HepG2 (cell line): ENCODE measurements around the gene SKIC2.

Source experiments
- EP300 ChIP-seq, 3 experiments: sonication (generic) in 1 of 3; formaldehyde crosslinking in 1 of 3; IDR thresholded peaks; 2 replicates each; pipeline versions ENCODE4 v1.5.1 to v1.6.1; 2011 to 2020; ENCODE audit warnings: low read depth in 2 of 3, low read length in 2 of 3, borderline replicate concordance in 1 of 3, improper control_type of control experiment in 1 of 3, mild to moderate bottlenecking in 1 of 3, missing genetic modification reagents in 1 of 3, moderate library complexity in 1 of 3
- GABPA ChIP-seq, 2 experiments: IDR thresholded peaks; 2 replicates each; pipeline ENCODE4 v1.6.1; 2011 to 2016; ENCODE audit warnings: low read depth in 2 of 2, low read length in 1 of 2, missing biosample characterization in 1 of 2, missing genetic modification characterization in 1 of 2
- MIER3 ChIP-seq: IDR thresholded peaks from 2 replicates; pipeline ENCODE4 v1.6.1; 2016; ENCODE audit warnings: missing compliant biosample characterization, borderline replicate concordance
- SIN3A ChIP-seq: IDR thresholded peaks from 2 replicates; pipeline ENCODE4 v1.6.1; 2011; ENCODE audit warnings: low read depth, mild to moderate bottlenecking, control low read depth, low read length, borderline replicate concordance
- SNAI1 ChIP-seq: sonication (generic); formaldehyde crosslinking; IDR thresholded peaks from 2 replicates; pipeline ENCODE4 v1.5.0; 2020; ENCODE audit warnings: mild to moderate bottlenecking, missing genetic modification reagents, borderline replicate concordance
- TP53 ChIP-seq: sonication (generic); formaldehyde crosslinking; conservative IDR thresholded peaks from 2 replicates; pipeline ENCODE4 v1.4.0; 2020; ENCODE audit warnings: missing genetic modification reagents
- ZBTB21 ChIP-seq: sonication (generic); formaldehyde crosslinking; IDR thresholded peaks from 2 replicates; pipeline ENCODE4 v1.4.0; 2020; ENCODE audit warnings: missing genetic modification reagents
- ZFP1 ChIP-seq: IDR thresholded peaks from 2 replicates; pipeline ENCODE4 v1.6.1; 2016
- ZNF18 ChIP-seq: sonication (generic); formaldehyde crosslinking; IDR thresholded peaks from 2 replicates; pipeline ENCODE4 v1.8.0; 2022; ENCODE audit warnings: mild to moderate bottlenecking, missing genetic modification reagents; ENCODE audit not compliant: insufficient replicate concordance
- ZNF777 ChIP-seq: sonication (generic); formaldehyde crosslinking; IDR thresholded peaks from 2 replicates; pipeline ENCODE4 v1.4.0; 2020; ENCODE audit warnings: missing genetic modification reagents
- TF ChIP-seq, protein P1 (sequence below): sonication (generic); formaldehyde crosslinking; IDR thresholded peaks from 2 replicates; pipeline ENCODE4 v1.4.0; 2020; ENCODE audit warnings: missing genetic modification reagents
- TF ChIP-seq, protein P2 (sequence below): sonication (generic); formaldehyde crosslinking; IDR thresholded peaks from 2 replicates; pipeline ENCODE4 v1.5.0; 2020; ENCODE audit warnings: mild to moderate bottlenecking, missing genetic modification reagents, moderate library complexity
- TF ChIP-seq, protein P3 (sequence below), 2 experiments: IDR thresholded peaks; 2 replicates each; pipeline ENCODE4 v1.6.1; 2011 to 2012; ENCODE audit warnings: low read length in 2 of 2, borderline replicate concordance in 1 of 2, low read depth in 1 of 2, mild to moderate bottlenecking in 1 of 2, moderate library complexity in 1 of 2

- TF ChIP-seq MIER3 (CRISPR knock-in tag) (no peak), EP300 (IDR thresholded peaks at IDR 0.05; ENCODE audit: low read depth in 2 of 2, low read length in 2 of 2) (no peak), EP300 (CRISPR knock-in tag; IDR thresholded peaks at IDR 0.05; ENCODE audit: borderline replicate concordance) (no peak), TP53 (CRISPR knock-in tag) (no peak), ZBTB21 (CRISPR knock-in tag) (no peak), ZNF18 (CRISPR knock-in tag) (no peak), SNAI1 (CRISPR knock-in tag) (no peak), ZNF777 (CRISPR knock-in tag) (no peak), ZFP1 (no peak), SIN3A (no peak), GABPA (IDR thresholded peaks at IDR 0.05; ENCODE audit: low read depth, low read length) (no peak), GABPA (CRISPR knock-in tag; IDR thresholded peaks at IDR 0.05; ENCODE audit: low read depth) (no peak)
- TF ChIP-seq, protein P1, sequence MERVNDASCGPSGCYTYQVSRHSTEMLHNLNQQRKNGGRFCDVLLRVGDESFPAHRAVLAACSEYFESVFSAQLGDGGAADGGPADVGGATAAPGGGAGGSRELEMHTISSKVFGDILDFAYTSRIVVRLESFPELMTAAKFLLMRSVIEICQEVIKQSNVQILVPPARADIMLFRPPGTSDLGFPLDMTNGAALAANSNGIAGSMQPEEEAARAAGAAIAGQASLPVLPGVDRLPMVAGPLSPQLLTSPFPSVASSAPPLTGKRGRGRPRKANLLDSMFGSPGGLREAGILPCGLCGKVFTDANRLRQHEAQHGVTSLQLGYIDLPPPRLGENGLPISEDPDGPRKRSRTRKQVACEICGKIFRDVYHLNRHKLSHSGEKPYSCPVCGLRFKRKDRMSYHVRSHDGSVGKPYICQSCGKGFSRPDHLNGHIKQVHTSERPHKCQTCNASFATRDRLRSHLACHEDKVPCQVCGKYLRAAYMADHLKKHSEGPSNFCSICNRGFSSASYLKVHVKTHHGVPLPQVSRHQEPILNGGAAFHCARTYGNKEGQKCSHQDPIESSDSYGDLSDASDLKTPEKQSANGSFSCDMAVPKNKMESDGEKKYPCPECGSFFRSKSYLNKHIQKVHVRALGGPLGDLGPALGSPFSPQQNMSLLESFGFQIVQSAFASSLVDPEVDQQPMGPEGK (CRISPR knock-in tag), result no peak
- TF ChIP-seq, protein P2, sequence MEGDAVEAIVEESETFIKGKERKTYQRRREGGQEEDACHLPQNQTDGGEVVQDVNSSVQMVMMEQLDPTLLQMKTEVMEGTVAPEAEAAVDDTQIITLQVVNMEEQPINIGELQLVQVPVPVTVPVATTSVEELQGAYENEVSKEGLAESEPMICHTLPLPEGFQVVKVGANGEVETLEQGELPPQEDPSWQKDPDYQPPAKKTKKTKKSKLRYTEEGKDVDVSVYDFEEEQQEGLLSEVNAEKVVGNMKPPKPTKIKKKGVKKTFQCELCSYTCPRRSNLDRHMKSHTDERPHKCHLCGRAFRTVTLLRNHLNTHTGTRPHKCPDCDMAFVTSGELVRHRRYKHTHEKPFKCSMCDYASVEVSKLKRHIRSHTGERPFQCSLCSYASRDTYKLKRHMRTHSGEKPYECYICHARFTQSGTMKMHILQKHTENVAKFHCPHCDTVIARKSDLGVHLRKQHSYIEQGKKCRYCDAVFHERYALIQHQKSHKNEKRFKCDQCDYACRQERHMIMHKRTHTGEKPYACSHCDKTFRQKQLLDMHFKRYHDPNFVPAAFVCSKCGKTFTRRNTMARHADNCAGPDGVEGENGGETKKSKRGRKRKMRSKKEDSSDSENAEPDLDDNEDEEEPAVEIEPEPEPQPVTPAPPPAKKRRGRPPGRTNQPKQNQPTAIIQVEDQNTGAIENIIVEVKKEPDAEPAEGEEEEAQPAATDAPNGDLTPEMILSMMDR (CRISPR knock-in tag), result no peak
- TF ChIP-seq, protein P3, sequence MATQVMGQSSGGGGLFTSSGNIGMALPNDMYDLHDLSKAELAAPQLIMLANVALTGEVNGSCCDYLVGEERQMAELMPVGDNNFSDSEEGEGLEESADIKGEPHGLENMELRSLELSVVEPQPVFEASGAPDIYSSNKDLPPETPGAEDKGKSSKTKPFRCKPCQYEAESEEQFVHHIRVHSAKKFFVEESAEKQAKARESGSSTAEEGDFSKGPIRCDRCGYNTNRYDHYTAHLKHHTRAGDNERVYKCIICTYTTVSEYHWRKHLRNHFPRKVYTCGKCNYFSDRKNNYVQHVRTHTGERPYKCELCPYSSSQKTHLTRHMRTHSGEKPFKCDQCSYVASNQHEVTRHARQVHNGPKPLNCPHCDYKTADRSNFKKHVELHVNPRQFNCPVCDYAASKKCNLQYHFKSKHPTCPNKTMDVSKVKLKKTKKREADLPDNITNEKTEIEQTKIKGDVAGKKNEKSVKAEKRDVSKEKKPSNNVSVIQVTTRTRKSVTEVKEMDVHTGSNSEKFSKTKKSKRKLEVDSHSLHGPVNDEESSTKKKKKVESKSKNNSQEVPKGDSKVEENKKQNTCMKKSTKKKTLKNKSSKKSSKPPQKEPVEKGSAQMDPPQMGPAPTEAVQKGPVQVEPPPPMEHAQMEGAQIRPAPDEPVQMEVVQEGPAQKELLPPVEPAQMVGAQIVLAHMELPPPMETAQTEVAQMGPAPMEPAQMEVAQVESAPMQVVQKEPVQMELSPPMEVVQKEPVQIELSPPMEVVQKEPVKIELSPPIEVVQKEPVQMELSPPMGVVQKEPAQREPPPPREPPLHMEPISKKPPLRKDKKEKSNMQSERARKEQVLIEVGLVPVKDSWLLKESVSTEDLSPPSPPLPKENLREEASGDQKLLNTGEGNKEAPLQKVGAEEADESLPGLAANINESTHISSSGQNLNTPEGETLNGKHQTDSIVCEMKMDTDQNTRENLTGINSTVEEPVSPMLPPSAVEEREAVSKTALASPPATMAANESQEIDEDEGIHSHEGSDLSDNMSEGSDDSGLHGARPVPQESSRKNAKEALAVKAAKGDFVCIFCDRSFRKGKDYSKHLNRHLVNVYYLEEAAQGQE (IDR thresholded peaks at IDR 0.05; ENCODE audit: borderline replicate concordance in 1 of 2, low read depth in 1 of 2, low read length in 2 of 2), result no peak
These were observed 28.0 kb upstream of the SKIC2 start for GRCh38 chr6:31930962-31931361.
